K562 (cell line): ENCODE data around the gene ZC3H10. TPM values are rescaled to one million over a fixed set of nuclear protein-coding genes. Genes with fewer than 3 reads are reported as not detected.
A peak's percentile ranks its signal among the peaks of the same experiment; 100 is the strongest.

Source experiments
- CC2D1A ChIP-seq: fragments of 450-650 bp; IDR thresholded peaks from 2 replicates; pipeline ENCODE4 v1.6.1; 2017; ENCODE audit warnings: mild to moderate bottlenecking
- CEBPG ChIP-seq, 3 experiments: fragments of 200-800 bp in 1 of 3; sonication (Bioruptor generic) in 1 of 3; sonication (generic) in 1 of 3; formaldehyde crosslinking in 1 of 3; IDR thresholded peaks in 2 of 3; conservative IDR thresholded peaks in 1 of 3; 2 replicates each; pipeline versions ENCODE4 v1.6.1 to v1.8.0; 2016 to 2022; ENCODE audit warnings: missing compliant biosample characterization in 2 of 3, missing genetic modification characterization in 2 of 3, mild to moderate bottlenecking in 1 of 3, missing genetic modification reagents in 1 of 3
- FOXK1 ChIP-seq: sonication (generic); formaldehyde crosslinking; IDR thresholded peaks from 2 replicates; pipeline ENCODE4 v1.8.0; 2022; ENCODE audit warnings: missing genetic modification reagents, mild to moderate bottlenecking, borderline replicate concordance
- ILK ChIP-seq: fragments of 450-650 bp; IDR thresholded peaks from 2 replicates; pipeline ENCODE4 v1.6.1; 2016; ENCODE audit warnings: missing genetic modification characterization, low read depth, mild to moderate bottlenecking, missing compliant biosample characterization, moderate library complexity, borderline replicate concordance
- KDM5B ChIP-seq: fragments of 200-600 bp; sonication (generic); IDR thresholded peaks from 2 replicates; pipeline ENCODE4 v1.6.1; 2012; ENCODE audit warnings: low read depth, mild to moderate bottlenecking, moderate library complexity, low read length, control low read depth, inconsistent platforms; ENCODE audit not compliant: insufficient replicate concordance
- KLF13 ChIP-seq: fragments of 450-650 bp; IDR thresholded peaks from 2 replicates; pipeline ENCODE4 v1.6.1; 2016; ENCODE audit warnings: missing genetic modification characterization, low read depth, mild to moderate bottlenecking, missing compliant biosample characterization, moderate library complexity, borderline replicate concordance
- MTF1 ChIP-seq: fragments of 250-450 bp; sonication (Bioruptor Pico); IDR thresholded peaks from 2 replicates; pipeline ENCODE4 v1.9.0; 2021; ENCODE audit warnings: moderate library complexity, mild to moderate bottlenecking, inconsistent platforms, borderline replicate concordance
- NR2C2 ChIP-seq, 2 experiments: fragments of 200-800 bp in 1 of 2; sonication (Bioruptor generic) in 1 of 2; sonication (generic) in 1 of 2; formaldehyde crosslinking in 1 of 2; IDR thresholded peaks; 2 replicates each; pipeline versions ENCODE4 v1.6.1 to v1.8.0; 2016 to 2022; ENCODE audit warnings: mild to moderate bottlenecking in 1 of 2, missing compliant biosample characterization in 1 of 2, missing genetic modification characterization in 1 of 2, missing genetic modification reagents in 1 of 2
- PHF21A ChIP-seq: fragments of 450-650 bp; IDR thresholded peaks from 2 replicates; pipeline ENCODE4 v1.6.1; 2017; ENCODE audit warnings: low read depth, borderline replicate concordance
- RBM34 ChIP-seq: fragments of 200-400 bp; formaldehyde crosslinking; IDR thresholded peaks from 2 replicates; pipeline ENCODE4 v1.6.1; 2018; ENCODE audit warnings: low read length, borderline replicate concordance; ENCODE audit not compliant: insufficient read depth
- TRIM28 ChIP-seq: fragments of 450-650 bp; IDR thresholded peaks from 2 replicates; pipeline ENCODE4 v1.6.1; 2017
- ZBTB43 ChIP-seq: sonication (generic); formaldehyde crosslinking; IDR thresholded peaks from 2 replicates; pipeline ENCODE4 v1.8.0; 2023; ENCODE audit warnings: mild to moderate bottlenecking, missing genetic modification reagents
- ZNF318 ChIP-seq, 2 experiments: fragments of 450-650 bp; IDR thresholded peaks; 2 replicates each; pipeline ENCODE4 v1.6.1; 2016; ENCODE audit warnings: mild to moderate bottlenecking in 2 of 2, borderline replicate concordance in 1 of 2, low read depth in 1 of 2, moderate library complexity in 1 of 2
- ZNF444 ChIP-seq: fragments of 250-450 bp; sonication (Bioruptor Pico); IDR thresholded peaks from 2 replicates; pipeline ENCODE4 v1.4.0; 2020; ENCODE audit warnings: mild to moderate bottlenecking, moderate library complexity
- ZNF551 ChIP-seq: fragments of 250-450 bp; sonication (Bioruptor Pico); IDR thresholded peaks from 2 replicates; pipeline ENCODE4 v1.5.0; 2021; ENCODE audit warnings: mild to moderate bottlenecking, moderate library complexity
- ZNF77 ChIP-seq: fragments of 250-450 bp; sonication (Bioruptor Pico); IDR thresholded peaks from 2 replicates; pipeline ENCODE4 v1.5.0; 2020
- ZNF79 ChIP-seq: fragments of 250-450 bp; sonication (Bioruptor Pico); IDR thresholded peaks from 2 replicates; pipeline ENCODE4 v1.4.0; 2020; ENCODE audit warnings: low read depth, mild to moderate bottlenecking, moderate library complexity
- ZZZ3 ChIP-seq: fragments of 450-650 bp; IDR thresholded peaks from 2 replicates; pipeline ENCODE4 v1.6.1; 2016; ENCODE audit warnings: antibody characterized with exemption, mild to moderate bottlenecking, moderate library complexity
- polyA plus RNA-seq, 8 experiments: library from polyadenylated mRNA; depleted of rRNA in 4 of 8; stranded (reverse) in 5 of 8; unstranded in 3 of 8; fragments of >200 nt; fragmentation: Nextera tagmentation in 2 of 8; fragmentation: Illumina TruSeq in 1 of 8; extraction: Ambion mirVana in 2 of 8; extraction: Trizol in 1 of 8; gene quantifications; 2 replicates each; pipeline versions ENCODE4 v1.2.1 to v1.2.3, GENCODE V29; 2011 to 2014; ENCODE audit warnings: inconsistent platforms in 1 of 8, missing spikeins in 1 of 8
- total RNA-seq, 7 experiments: library from RNA; depleted of rRNA in 6 of 7; stranded (reverse); fragments of >200 nt in 6 of 7; fragmentation: Illumina TruSeq in 2 of 7; extraction: Trizol in 2 of 7; gene quantifications; 2 replicates each; pipeline versions ENCODE4 v1.2.1 to v1.2.3, GENCODE V29; 2011 to 2021; ENCODE audit warnings: low replicate concordance in 1 of 7

Gene ZC3H10
- total and polyA plus RNA-seq, 9 of the 15 experiments (the other 6 are each of a cell fraction or from before 2014, with no cell fraction given), result 0.31 to 4.1 (median 1.6) TPM

- no peak for TF ChIP-seq ZNF551
- no peak for TF ChIP-seq ZNF318 (IDR thresholded peaks at IDR 0.05; ENCODE audit: borderline replicate concordance in 1 of 2, low read depth in 1 of 2)
- TF ChIP-seq PHF21A, result no peak
- TF ChIP-seq CC2D1A, result peak; percentile 91; the same call in 1 of the 2 replicates
- TF ChIP-seq NR2C2 (CRISPR knock-in tag; IDR thresholded peaks at IDR 0.05), result peak; percentile 93
- peak; percentile 98 for TF ChIP-seq NR2C2 (tag; IDR thresholded peaks at IDR 0.05)
- TF ChIP-seq RBM34, result no peak
- no peak for TF ChIP-seq KLF13 (tag)
- TF ChIP-seq FOXK1 (CRISPR knock-in tag), result no peak
- peak; percentile 98 for TF ChIP-seq KDM5B
- TF ChIP-seq ZBTB43 (CRISPR knock-in tag), result no peak
- TF ChIP-seq ZNF79, result no peak; the same call in 1 of the 2 replicates
- peak; percentile 29 for TF ChIP-seq CEBPG (CRISPR knock-in tag; IDR thresholded peaks at IDR 0.05)
- TF ChIP-seq CEBPG (tag; conservative IDR thresholded peaks at IDR 0.05 in 1 of 2, IDR thresholded peaks at IDR 0.05 in 1 of 2), result no peak
- TF ChIP-seq ZNF444, result no peak
- TF ChIP-seq MTF1 (CRISPR knock-in tag), result no peak
- no peak for TF ChIP-seq ZNF77 (CRISPR knock-in tag)
- no peak for TF ChIP-seq ZZZ3
- TF ChIP-seq ILK (tag), result no peak
- TF ChIP-seq TRIM28, result no peak
These were observed 13.8 kb upstream of the ZC3H10 start, which contains the start of gene PA2G4 (continued) for GRCh38 chr12:56104109-56104814.
